K562 (cell line): Measurements from ENCODE around the gene CTSZ. TPM values are rescaled to one million over a fixed set of nuclear protein-coding genes. Genes with fewer than 3 reads are reported as not detected.

Experiments used
- CBX2 ChIP-seq: fragments of 200-600 bp; sonication (generic); IDR thresholded peaks from one replicate; pipeline ENCODE4 v1.6.1; 2012; ENCODE audit warnings: mild to moderate bottlenecking, low read length, inconsistent platforms; ENCODE audit not compliant: insufficient read depth, poor library complexity, severe bottlenecking
- CEBPG ChIP-seq, 3 experiments: fragments of 200-800 bp in 1 of 3; sonication (Bioruptor generic) in 1 of 3; sonication (generic) in 1 of 3; formaldehyde crosslinking in 1 of 3; IDR thresholded peaks in 2 of 3; conservative IDR thresholded peaks in 1 of 3; 2 replicates each; pipeline versions ENCODE4 v1.6.1 to v1.8.0; 2016 to 2022; ENCODE audit warnings: missing compliant biosample characterization in 2 of 3, missing genetic modification characterization in 2 of 3, mild to moderate bottlenecking in 1 of 3, missing genetic modification reagents in 1 of 3
- DIDO1 ChIP-seq: fragments of 450-650 bp; IDR thresholded peaks from 2 replicates; pipeline ENCODE4 v1.6.1; 2016; ENCODE audit warnings: low read depth, missing biosample characterization, missing genetic modification characterization
- EHMT2 ChIP-seq: fragments of 450-650 bp; IDR thresholded peaks from 2 replicates; pipeline ENCODE4 v1.6.1; 2018; ENCODE audit warnings: antibody characterized with exemption
- FOS ChIP-seq: IDR thresholded peaks from 3 replicates; pipeline ENCODE4 v1.6.1; 2011; ENCODE audit not compliant: insufficient read length; ENCODE audit errors: extremely low read depth
- HIVEP1 ChIP-seq: fragments of 250-450 bp; sonication (Bioruptor Pico); IDR thresholded peaks from 2 replicates; pipeline ENCODE4 v1.4.0; 2020; ENCODE audit warnings: mild to moderate bottlenecking
- ILF3 ChIP-seq: fragments of 450-650 bp; IDR thresholded peaks from 2 replicates; pipeline ENCODE4 v1.6.1; 2018; ENCODE audit warnings: antibody characterized with exemption, mild to moderate bottlenecking, moderate library complexity, borderline replicate concordance
- MECOM ChIP-seq: fragments of 250-450 bp; sonication (Bioruptor Pico); IDR thresholded peaks from 2 replicates; pipeline ENCODE4 v1.8.0; 2022; ENCODE audit warnings: inconsistent platforms
- MED1 ChIP-seq: sonication (generic); formaldehyde crosslinking; IDR thresholded peaks from 2 replicates; pipeline ENCODE4 v1.8.1; 2023; ENCODE audit warnings: missing genetic modification reagents, borderline replicate concordance
- MXI1 ChIP-seq: IDR thresholded peaks from 2 replicates; pipeline ENCODE4 v1.6.1; 2011; ENCODE audit warnings: low read depth, mild to moderate bottlenecking, improper control_type of control experiment, low read length
- NCOR1 ChIP-seq: fragments of 450-650 bp; IDR thresholded peaks from 2 replicates; pipeline ENCODE4 v1.6.1; 2016; ENCODE audit warnings: mild to moderate bottlenecking, moderate library complexity
- NFE2 ChIP-seq: IDR thresholded peaks from 2 replicates; pipeline ENCODE4 v1.6.1; 2014; ENCODE audit warnings: antibody characterized with exemption, low read depth
- SMAD3 ChIP-seq: fragments of 450-650 bp; formaldehyde crosslinking; conservative IDR thresholded peaks from 2 replicates; pipeline ENCODE4 v1.4.0; 2020; ENCODE audit warnings: mild to moderate bottlenecking
- SRSF3 ChIP-seq: fragments of 200-400 bp; formaldehyde crosslinking; IDR thresholded peaks from 2 replicates; pipeline ENCODE4 v1.6.1; 2016; ENCODE audit warnings: mild to moderate bottlenecking, low read length, moderate library complexity; ENCODE audit not compliant: insufficient read depth
- TCF7 ChIP-seq: sonication (generic); IDR thresholded peaks from 2 replicates; pipeline ENCODE4 v1.6.1; 2016; ENCODE audit warnings: antibody characterized with exemption, borderline replicate concordance
- WHSC1 ChIP-seq: IDR thresholded peaks from one replicate; pipeline ENCODE4 v1.6.1; 2012; ENCODE audit warnings: low read length, control low read depth, inconsistent platforms
- ZFPM2 ChIP-seq: fragments of 250-450 bp; sonication (Bioruptor Pico); IDR thresholded peaks from 2 replicates; pipeline ENCODE4 v1.5.1; 2022; ENCODE audit warnings: mild to moderate bottlenecking
- ZNF12 ChIP-seq: sonication (generic); formaldehyde crosslinking; IDR thresholded peaks from 2 replicates; pipeline ENCODE4 v1.4.0; 2020; ENCODE audit warnings: mild to moderate bottlenecking, missing genetic modification reagents
- polyA plus RNA-seq, 8 experiments: library from polyadenylated mRNA; depleted of rRNA in 4 of 8; stranded (reverse) in 5 of 8; unstranded in 3 of 8; fragments of >200 nt; fragmentation: Nextera tagmentation in 2 of 8; fragmentation: Illumina TruSeq in 1 of 8; extraction: Ambion mirVana in 2 of 8; extraction: Trizol in 1 of 8; gene quantifications; 2 replicates each; pipeline versions ENCODE4 v1.2.1 to v1.2.3, GENCODE V29; 2011 to 2014; ENCODE audit warnings: inconsistent platforms in 1 of 8, missing spikeins in 1 of 8
- total RNA-seq, 7 experiments: library from RNA; depleted of rRNA in 6 of 7; stranded (reverse); fragments of >200 nt in 6 of 7; fragmentation: Illumina TruSeq in 2 of 7; extraction: Trizol in 2 of 7; gene quantifications; 2 replicates each; pipeline versions ENCODE4 v1.2.1 to v1.2.3, GENCODE V29; 2011 to 2021; ENCODE audit warnings: low replicate concordance in 1 of 7
- TF ChIP-seq, protein P1 (sequence below): fragments of 250-450 bp; sonication (Bioruptor Pico); IDR thresholded peaks from 2 replicates; pipeline ENCODE4 v1.5.0; 2020; ENCODE audit warnings: mild to moderate bottlenecking, borderline replicate concordance
- TF ChIP-seq, protein P2 (sequence below): fragments of 250-450 bp; sonication (Bioruptor Pico); IDR thresholded peaks from 2 replicates; pipeline ENCODE4 v1.8.0; 2021; ENCODE audit warnings: mild to moderate bottlenecking, moderate library complexity
- TF ChIP-seq, protein P3 (sequence below): sonication (generic); formaldehyde crosslinking; IDR thresholded peaks from 2 replicates; pipeline ENCODE4 v1.8.0; 2023; ENCODE audit warnings: mild to moderate bottlenecking, missing genetic modification reagents
- TF ChIP-seq, protein P4 (sequence below): fragments of 450-650 bp; IDR thresholded peaks from 2 replicates; pipeline ENCODE4 v1.7.0; 2016; ENCODE audit warnings: borderline replicate concordance

Gene CTSZ
- total and polyA plus RNA-seq, 9 of the 15 experiments (the other 6 are each of a cell fraction or from before 2014, with no cell fraction given) = 1.6 to 143 (median 82.8) TPM

DNA sequence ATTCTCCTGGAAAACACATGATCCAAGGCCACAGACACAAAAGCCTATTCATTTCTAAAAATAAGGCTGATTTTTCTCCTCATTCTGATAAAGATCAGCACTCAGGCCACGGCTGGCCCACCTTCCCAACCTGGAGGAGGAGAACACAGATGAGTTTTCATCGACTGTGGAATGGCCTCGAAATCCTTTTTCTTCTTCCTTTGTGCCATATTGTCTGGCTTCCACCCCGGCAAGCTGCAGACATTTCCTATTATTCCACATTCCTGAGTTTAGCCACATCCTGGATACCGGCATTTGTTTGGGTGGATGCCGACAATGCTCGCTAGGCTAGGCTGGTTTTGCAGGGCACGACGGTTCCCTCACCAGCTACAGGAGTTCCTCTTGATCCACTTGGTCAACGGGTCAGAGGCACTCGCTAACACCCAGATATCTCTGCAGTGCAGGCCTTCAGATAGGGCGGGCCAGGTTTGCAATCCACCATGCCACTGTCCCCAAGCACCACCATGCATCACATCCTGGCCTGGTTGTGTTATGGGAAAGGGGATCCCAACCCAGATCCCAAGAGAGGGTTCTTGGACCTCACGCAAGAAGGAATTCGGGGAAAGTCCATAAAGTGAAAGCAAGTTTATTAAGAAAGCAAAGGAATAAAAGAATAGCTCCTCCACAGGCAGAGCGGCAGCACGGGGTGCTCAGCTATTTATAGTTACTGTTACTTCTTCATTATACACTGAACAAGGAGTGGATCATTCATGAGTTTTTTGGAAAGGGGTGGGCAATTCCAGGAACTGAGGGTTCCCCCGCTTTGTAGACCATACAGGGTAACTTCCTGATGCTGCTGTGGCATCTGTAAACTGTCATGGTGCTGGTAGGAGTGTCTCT lies 4.2 kb upstream of the CTSZ start (continued):
- no peak for TF ChIP-seq MXI1
- no peak for TF ChIP-seq ZNF12 (CRISPR knock-in tag)
- no peak for TF ChIP-seq SMAD3
- no peak for TF ChIP-seq HIVEP1 (CRISPR knock-in tag)
- TF ChIP-seq ZFPM2 (CRISPR knock-in tag) = no peak
- no peak for TF ChIP-seq ILF3
- TF ChIP-seq CBX2 = no peak
- TF ChIP-seq CEBPG (CRISPR knock-in tag; IDR thresholded peaks at IDR 0.05) = no peak
- TF ChIP-seq CEBPG (tag; conservative IDR thresholded peaks at IDR 0.05 in 1 of 2, IDR thresholded peaks at IDR 0.05 in 1 of 2) = no peak
- TF ChIP-seq, protein P1, sequence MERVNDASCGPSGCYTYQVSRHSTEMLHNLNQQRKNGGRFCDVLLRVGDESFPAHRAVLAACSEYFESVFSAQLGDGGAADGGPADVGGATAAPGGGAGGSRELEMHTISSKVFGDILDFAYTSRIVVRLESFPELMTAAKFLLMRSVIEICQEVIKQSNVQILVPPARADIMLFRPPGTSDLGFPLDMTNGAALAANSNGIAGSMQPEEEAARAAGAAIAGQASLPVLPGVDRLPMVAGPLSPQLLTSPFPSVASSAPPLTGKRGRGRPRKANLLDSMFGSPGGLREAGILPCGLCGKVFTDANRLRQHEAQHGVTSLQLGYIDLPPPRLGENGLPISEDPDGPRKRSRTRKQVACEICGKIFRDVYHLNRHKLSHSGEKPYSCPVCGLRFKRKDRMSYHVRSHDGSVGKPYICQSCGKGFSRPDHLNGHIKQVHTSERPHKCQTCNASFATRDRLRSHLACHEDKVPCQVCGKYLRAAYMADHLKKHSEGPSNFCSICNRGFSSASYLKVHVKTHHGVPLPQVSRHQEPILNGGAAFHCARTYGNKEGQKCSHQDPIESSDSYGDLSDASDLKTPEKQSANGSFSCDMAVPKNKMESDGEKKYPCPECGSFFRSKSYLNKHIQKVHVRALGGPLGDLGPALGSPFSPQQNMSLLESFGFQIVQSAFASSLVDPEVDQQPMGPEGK (CRISPR knock-in tag) = no peak
- no peak for TF ChIP-seq NFE2
- TF ChIP-seq, protein P2, sequence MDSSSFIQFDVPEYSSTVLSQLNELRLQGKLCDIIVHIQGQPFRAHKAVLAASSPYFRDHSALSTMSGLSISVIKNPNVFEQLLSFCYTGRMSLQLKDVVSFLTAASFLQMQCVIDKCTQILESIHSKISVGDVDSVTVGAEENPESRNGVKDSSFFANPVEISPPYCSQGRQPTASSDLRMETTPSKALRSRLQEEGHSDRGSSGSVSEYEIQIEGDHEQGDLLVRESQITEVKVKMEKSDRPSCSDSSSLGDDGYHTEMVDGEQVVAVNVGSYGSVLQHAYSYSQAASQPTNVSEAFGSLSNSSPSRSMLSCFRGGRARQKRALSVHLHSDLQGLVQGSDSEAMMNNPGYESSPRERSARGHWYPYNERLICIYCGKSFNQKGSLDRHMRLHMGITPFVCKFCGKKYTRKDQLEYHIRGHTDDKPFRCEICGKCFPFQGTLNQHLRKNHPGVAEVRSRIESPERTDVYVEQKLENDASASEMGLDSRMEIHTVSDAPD (CRISPR knock-in tag) = no peak
- no peak for TF ChIP-seq DIDO1 (tag)
- TF ChIP-seq MECOM (CRISPR knock-in tag) = no peak
- peak; percentile 51; the same call in 1 of the 2 replicates for TF ChIP-seq EHMT2
- TF ChIP-seq SRSF3 = no peak
- no peak for TF ChIP-seq MED1 (CRISPR knock-in tag)
- peak; percentile 41 for TF ChIP-seq NCOR1
- TF ChIP-seq, protein P3, sequence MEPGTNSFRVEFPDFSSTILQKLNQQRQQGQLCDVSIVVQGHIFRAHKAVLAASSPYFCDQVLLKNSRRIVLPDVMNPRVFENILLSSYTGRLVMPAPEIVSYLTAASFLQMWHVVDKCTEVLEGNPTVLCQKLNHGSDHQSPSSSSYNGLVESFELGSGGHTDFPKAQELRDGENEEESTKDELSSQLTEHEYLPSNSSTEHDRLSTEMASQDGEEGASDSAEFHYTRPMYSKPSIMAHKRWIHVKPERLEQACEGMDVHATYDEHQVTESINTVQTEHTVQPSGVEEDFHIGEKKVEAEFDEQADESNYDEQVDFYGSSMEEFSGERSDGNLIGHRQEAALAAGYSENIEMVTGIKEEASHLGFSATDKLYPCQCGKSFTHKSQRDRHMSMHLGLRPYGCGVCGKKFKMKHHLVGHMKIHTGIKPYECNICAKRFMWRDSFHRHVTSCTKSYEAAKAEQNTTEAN = no peak
- no peak for TF ChIP-seq FOS
- TF ChIP-seq TCF7 = no peak
- TF ChIP-seq WHSC1 = no peak
- TF ChIP-seq, protein P4, sequence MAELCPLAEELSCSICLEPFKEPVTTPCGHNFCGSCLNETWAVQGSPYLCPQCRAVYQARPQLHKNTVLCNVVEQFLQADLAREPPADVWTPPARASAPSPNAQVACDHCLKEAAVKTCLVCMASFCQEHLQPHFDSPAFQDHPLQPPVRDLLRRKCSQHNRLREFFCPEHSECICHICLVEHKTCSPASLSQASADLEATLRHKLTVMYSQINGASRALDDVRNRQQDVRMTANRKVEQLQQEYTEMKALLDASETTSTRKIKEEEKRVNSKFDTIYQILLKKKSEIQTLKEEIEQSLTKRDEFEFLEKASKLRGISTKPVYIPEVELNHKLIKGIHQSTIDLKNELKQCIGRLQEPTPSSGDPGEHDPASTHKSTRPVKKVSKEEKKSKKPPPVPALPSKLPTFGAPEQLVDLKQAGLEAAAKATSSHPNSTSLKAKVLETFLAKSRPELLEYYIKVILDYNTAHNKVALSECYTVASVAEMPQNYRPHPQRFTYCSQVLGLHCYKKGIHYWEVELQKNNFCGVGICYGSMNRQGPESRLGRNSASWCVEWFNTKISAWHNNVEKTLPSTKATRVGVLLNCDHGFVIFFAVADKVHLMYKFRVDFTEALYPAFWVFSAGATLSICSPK = no peak
